Esophagus muscularis mucosa (tissue), 3 donors: ENCODE data around the gene KCNAB1.

Experiments
- POLR2A ChIP-seq: fragments of 450-650 bp; IDR thresholded peaks from one replicate; pipeline ENCODE4 v1.6.1; 2017; ENCODE audit warnings: antibody characterized with exemption, moderate library complexity, mild to moderate bottlenecking, low read depth
- POLR2AphosphoS5 ChIP-seq, 2 donors: sonication (generic); formaldehyde crosslinking; IDR thresholded peaks; one replicate each; pipeline ENCODE4 v1.6.1; 2017; ENCODE audit warnings: antibody characterized with exemption in 2 of 2
- TF ChIP-seq, protein P1 (sequence below), 3 experiments: fragments of 200-600 bp in 2 of 3; fragments of 450-650 bp in 1 of 3; sonication (generic) in 2 of 3; IDR thresholded peaks; one replicate each; pipeline ENCODE4 v1.5.1; 2017 to 2019; ENCODE audit warnings: antibody characterized with exemption in 3 of 3, mild to moderate bottlenecking in 2 of 3, moderate library complexity in 1 of 3

DNA sequence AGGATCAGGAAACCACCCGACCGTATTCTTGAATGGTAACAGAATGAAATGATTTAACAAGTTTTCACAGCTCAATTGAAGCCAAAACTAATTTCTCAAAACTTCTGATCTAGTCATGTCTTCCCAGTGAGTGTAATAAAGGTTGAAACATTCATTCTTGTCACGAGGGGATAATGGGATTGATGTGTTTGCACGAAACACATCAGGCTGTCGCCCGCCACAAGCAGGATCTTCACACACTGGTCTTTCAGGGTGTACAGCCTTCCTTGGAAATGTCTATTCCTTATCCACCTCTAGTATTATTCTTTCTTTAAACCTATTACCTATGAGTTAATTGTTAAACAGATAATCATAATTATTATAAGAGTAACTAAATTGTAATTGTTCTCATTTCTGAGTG, 94.3 kb downstream of the KCNAB1 start:
- TF ChIP-seq, protein P1, sequence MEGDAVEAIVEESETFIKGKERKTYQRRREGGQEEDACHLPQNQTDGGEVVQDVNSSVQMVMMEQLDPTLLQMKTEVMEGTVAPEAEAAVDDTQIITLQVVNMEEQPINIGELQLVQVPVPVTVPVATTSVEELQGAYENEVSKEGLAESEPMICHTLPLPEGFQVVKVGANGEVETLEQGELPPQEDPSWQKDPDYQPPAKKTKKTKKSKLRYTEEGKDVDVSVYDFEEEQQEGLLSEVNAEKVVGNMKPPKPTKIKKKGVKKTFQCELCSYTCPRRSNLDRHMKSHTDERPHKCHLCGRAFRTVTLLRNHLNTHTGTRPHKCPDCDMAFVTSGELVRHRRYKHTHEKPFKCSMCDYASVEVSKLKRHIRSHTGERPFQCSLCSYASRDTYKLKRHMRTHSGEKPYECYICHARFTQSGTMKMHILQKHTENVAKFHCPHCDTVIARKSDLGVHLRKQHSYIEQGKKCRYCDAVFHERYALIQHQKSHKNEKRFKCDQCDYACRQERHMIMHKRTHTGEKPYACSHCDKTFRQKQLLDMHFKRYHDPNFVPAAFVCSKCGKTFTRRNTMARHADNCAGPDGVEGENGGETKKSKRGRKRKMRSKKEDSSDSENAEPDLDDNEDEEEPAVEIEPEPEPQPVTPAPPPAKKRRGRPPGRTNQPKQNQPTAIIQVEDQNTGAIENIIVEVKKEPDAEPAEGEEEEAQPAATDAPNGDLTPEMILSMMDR (IDR thresholded peaks at IDR 0.05) = no peak
- TF ChIP-seq POLR2A = no peak
- no peak for TF ChIP-seq POLR2AphosphoS5 (IDR thresholded peaks at IDR 0.05)
